Ovary (tissue), 3 donors: Measurements from ENCODE around the gene KMT2D.

ENCODE experiments used
- CTCF ChIP-seq, 3 donors: fragments of 450-650 bp in 2 of 3; fragments of 200-600 bp in 1 of 3; IDR thresholded peaks; one replicate each; pipeline versions ENCODE4 v1.5.1 to v1.8.0; 2016 to 2022; ENCODE audit warnings: antibody characterized with exemption in 3 of 3, mild to moderate bottlenecking in 1 of 3
- POLR2A ChIP-seq: fragments of 450-650 bp; IDR thresholded peaks from one replicate; pipeline ENCODE4 v1.6.1; 2017; ENCODE audit warnings: antibody characterized with exemption, mild to moderate bottlenecking, moderate library complexity
- donor health status: DM: no; HTN: no; CAD: no.

GRCh38 chr12:49043241-49043640, 17.4 kb downstream of the KMT2D start:
- TF ChIP-seq CTCF (IDR thresholded peaks at IDR 0.05) (no peak), POLR2A (no peak)
